Nucleus accumbens (tissue), 56 donors: ENCODE measurements around the gene FTCD.
"Not testable (repeated sequence)": the region's sequence is repeated elsewhere in the genome, so short reads cannot be mapped to it uniquely, and the experiment has no call there.

ENCODE experiments used
- DNase-seq, 56 donors: peaks; one replicate each; lab custom pipeline; 2025; lab: John Stamatoyannopoulos, UW

FTCD gene, protein sequence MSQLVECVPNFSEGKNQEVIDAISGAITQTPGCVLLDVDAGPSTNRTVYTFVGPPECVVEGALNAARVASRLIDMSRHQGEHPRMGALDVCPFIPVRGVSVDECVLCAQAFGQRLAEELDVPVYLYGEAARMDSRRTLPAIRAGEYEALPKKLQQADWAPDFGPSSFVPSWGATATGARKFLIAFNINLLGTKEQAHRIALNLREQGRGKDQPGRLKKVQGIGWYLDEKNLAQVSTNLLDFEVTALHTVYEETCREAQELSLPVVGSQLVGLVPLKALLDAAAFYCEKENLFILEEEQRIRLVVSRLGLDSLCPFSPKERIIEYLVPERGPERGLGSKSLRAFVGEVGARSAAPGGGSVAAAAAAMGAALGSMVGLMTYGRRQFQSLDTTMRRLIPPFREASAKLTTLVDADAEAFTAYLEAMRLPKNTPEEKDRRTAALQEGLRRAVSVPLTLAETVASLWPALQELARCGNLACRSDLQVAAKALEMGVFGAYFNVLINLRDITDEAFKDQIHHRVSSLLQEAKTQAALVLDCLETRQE

DNA sequence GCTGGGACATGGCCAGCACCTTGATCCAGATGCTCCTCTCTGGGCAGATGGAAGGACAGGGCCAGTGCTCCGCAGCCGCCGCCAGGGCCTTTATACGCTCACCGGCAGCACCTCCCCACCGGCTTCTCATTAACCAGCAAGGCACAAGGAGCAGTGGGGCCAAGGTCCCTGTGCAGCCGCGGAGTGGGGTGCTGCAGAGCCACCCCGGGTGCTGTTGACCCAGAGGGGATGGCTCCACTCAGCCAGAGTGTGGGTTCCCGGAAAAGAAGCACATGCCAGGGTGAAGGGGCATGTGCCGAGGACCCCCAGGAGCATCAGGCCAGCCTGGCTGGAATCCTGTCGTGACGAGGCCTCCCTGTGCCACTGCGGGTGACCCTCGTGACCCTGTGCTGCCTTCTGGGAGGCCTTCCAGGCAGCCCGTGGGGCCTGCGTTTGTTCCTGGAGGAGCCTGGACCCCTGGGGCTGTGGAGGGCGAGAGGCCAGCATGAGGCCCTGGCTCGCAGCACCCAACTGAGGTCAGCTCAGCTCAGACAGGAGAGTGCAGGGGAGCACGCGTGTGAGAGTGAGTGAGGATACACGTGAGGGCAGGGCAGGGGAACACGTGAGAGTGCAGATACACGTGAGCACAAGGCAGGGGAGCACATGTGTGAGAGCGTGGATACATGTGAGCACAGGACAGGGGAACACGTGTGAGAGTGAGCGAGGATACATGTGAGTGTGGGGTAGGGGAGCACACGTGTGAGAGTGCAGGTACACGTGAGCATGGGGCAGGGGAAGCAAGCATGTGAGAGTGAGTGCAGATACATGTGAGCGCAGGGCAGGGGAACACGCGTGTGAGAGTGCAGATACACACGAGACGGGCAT is at the start of gene FTCD:
FTCD (minus strand) TSS at position 66 of the 864 bp plus-strand sequence; CDS start at position 10, 56 bp downstream.
- DNase-seq: no peak

GRCh38 chr21:46205166-46205565 is 49.8 kb upstream of the FTCD start:
- DNase-seq: no peak

- DNase-seq: no peak
These were observed 47.8 kb upstream of the FTCD start for GRCh38 chr21:46203203-46203600.

- no peak for DNase-seq
These were observed 47.3 kb upstream of the FTCD start for GRCh38 chr21:46202592-46203202.

- DNase-seq: not testable (repeated sequence)
These were observed 45.8 kb upstream of the FTCD start for GRCh38 chr21:46200877-46201803.

DNA sequence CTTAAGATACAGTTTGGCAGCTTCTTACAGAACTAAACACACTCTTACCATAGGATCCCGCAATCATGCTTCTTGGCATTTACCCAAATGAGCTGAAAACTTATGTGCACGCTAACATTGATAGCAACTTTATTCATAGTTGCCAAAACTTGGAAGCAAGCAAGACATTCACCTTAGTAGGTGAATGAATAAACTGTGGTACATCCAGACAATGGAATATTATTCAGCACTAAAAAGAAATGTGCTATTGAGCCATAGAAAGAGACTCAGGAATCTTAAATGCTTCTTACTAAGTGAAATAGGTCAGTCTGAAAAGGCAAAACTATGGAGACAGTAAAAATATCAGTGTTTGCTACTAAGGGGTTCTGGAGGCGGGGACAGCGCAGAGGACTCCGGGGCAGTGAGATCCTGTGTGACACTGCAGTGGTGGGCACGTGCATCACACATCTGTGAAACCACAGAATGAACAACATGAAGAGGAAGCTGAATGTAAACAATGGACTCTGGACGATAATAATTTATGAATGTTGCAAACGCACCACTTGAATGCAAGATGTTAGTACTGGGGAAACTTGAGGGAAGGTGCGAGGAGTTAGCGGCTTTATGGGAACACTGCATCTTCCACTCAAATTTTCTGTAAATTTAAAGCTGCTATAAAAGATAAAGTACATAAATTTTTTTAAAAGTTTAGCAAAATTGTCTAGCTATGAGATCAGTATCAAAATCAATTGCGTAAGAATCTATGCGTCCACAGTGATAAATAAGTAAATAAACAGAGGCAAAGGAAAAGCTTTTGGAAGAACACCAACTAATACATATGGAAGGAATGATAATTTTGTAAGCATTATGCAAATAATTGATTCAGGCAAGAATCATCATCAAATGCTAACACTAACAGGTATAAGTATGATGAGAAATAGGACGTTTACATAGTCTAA is 44.3 kb upstream of the FTCD start:
- no peak for DNase-seq

DNA sequence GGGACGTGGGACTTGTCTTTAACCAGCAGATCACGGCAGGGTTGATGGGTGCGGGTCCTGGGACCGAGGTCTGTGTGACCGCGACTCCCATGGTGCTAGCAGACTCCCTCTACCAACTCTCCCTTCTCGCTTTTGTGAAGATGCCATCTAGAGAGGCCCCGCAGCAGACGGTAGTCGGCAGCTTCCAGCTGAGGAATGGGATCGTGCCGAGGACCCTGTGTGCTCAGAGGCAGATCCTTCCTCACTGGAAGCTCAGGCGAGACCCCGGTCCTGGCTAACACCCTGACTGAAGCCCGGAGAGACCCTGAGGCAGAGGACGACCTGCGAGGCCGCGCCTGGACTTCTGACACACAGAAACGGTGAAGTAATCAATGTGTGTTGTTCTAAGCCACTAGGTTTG is 41.4 kb upstream of the FTCD start:
- no peak for DNase-seq

- no peak for DNase-seq
These were observed 40.3 kb upstream of the FTCD start for GRCh38 chr21:46195595-46196195.

DNA sequence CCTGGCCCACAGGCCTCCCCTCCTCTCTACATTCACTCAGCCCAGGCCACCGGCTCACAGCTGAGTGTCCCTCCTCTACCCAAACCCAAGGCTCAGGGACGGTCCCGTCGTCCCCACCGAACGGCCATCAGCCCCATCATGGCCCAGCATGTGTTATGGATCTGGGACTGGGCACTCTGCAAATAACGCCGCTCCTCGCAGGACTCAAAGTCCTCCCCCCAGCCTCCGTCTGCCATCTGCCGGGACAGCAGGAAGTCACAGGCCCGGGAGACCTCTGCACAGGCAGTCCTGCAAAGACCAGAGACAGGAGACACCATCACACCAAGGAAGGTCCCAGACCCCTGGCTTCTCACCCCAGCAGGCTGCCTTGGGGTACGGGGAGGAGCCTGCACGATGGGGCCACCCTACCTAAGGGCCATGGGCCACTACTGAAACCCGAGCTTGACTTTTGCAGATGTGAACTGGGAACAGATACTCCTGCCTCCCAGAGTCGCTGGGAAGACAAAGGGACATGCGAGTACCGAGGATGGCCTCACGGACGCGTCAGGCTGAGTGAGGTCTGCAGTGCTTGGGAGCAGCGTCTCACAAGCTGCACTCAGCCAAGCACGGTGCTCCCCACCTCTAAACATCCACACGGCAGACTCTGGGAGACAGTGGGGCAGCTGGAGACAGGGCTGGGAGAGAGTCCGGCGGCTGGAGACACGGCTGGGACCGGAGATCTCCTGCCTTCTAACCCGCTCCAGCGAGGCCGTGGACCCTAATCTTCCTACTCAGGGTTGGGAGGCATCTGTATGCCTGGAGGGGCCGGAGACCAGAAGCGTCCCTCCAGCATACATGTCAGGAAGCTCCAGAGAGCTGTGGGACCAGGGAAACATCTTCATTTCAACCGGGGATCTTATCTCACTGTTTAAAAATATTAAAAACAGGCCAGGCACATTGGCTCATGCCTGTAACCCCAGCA is 39.3 kb upstream of the FTCD start:
- DNase-seq: no peak

- no peak for DNase-seq
These were observed 38.5 kb upstream of the FTCD start for GRCh38 chr21:46193829-46194373.

GRCh38 chr21:46191686-46192575 is 36.6 kb upstream of the FTCD start:
- DNase-seq: no peak

GRCh38 chr21:46191257-46191685 is 35.9 kb upstream of the FTCD start:
- DNase-seq: no peak

GRCh38 chr21:46190491-46191131 is 35.2 kb upstream of the FTCD start:
- no peak for DNase-seq

DNA sequence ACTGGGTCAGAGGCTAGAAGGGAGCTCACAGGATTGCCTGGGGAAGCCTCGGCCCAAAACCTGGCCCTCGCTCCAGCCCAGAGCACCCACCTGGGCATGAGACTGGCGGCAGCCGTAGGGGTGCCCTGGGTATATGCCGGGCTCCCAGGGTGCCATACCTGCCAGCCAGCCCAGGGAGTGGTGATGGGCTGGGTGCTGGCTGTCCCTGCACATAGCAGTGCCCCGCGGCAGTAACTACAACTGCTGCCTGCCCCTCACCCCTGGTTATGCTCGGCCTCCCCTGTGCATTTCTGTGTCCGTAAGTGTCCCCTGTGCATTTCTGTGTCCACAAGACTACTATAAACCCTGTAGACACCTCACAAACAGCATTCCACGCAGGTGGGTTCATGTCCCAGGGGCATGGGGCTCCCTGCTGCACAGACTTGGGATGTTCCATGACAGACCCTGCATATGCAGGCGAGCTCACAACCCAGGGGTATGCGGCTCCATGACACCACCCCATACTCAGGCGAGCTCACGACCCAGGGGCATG is 34.6 kb upstream of the FTCD start:
- DNase-seq: no peak
